HS-27A (cell line): ENCODE data around the gene MALT1.
A peak's percentile ranks its signal among the peaks of the same experiment; 100 is the strongest.
"Not testable (repeated sequence)": the region's sequence is repeated elsewhere in the genome, so short reads cannot be mapped to it uniquely, and the experiment has no call there.

Experiments
- DNase-seq: peaks from one replicate; pipeline ENCODE4 v3.0.0-alpha.2; 2012; ENCODE audit warnings: low read depth, missing footprints

Gene MALT1

GRCh38 chr18:58772161-58772560 is 100.9 kb downstream of the MALT1 start:
- DNase-seq = no peak

DNA sequence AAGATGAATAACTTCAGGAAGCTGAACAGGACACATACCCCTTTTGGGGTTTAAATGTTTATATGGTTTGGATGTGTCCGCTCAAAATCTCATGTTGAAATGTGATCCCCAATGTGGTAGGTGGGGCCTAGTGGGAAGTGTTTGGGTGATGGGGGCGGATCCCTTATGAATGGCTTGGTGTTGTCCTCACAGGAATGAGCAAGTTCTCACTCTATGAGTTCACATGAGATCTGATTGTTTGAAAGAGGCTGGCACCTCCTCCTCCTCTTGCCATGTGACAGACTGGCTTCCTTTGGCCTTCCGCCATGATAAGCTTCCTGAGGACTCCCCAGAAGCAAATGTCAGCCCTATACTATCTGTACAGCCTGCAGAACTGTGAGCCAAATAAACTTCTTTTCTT is 104.8 kb downstream of the MALT1 start:
- DNase-seq = no peak

DNA sequence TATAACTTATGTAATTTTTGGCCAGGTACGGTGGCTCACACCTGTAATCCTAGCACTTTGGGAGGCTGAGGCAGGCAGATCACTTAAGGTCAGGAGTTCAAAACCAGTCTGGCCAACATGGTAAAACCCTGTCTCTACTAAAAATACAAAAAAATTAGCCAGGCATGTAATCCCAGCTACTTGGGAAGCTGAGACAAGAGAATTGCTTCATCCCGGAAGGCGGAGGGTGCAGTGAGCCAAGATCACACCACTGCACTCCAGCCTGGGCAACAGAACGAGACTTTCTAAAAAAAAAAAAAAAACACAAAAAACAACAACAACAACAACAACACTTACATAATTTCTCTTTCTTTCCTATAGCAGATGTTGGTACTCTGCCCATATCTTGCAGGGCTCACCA is 105.3 kb downstream of the MALT1 start:
- not testable (repeated sequence) for DNase-seq

DNA sequence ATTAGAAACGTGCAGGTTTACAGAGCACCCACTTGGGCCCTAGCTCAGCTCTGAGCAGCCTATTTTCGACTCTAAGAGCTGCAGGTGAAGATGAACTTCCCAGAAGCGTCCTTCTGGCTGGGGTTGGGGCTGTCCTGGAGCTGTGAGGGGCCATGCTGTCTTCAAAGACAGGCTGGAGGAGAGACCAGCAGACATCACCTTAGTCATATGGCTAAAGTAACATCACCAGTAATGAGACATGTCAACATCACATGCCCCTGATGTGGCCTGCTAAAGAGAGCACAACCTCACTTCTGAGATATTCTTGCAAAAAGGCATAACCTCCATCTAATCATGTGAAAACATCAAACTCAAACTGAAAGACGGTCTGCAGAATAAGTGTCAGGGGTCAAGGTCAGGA is 106.2 kb downstream of the MALT1 start:
- DNase-seq = no peak

GRCh38 chr18:58779529-58779928 is 108.3 kb downstream of the MALT1 start:
- DNase-seq = no peak

GRCh38 chr18:58780045-58780444 is 108.8 kb downstream of the MALT1 start:
- no peak for DNase-seq

DNA sequence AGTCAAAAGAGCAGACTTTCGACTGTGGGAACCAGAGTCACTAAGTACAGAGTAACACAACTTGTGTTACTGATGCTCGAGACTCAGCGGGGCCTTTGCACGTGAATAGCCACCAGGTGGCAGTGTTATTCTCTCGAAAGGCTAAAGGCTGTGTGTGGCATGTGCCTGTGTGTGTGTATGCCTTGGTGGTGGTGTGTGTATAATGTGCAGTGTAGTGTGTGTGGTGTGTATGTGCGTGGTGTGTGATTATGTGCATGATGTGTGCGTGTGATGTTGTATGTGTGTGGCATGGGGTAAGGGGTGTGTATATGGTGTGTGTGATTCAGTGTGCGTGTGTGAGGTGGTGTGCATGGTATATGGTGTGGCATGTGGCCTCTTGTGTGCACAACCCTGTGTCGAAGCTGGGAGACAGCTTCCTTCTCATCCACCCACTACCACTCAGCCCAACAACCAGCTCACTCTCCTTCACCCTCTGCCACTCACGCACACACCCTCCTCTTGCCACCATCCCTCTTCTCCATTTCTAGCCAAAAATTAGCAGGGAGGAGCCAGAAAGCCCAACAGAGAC is 110.4 kb downstream of the MALT1 start:
- no peak for DNase-seq

DNA sequence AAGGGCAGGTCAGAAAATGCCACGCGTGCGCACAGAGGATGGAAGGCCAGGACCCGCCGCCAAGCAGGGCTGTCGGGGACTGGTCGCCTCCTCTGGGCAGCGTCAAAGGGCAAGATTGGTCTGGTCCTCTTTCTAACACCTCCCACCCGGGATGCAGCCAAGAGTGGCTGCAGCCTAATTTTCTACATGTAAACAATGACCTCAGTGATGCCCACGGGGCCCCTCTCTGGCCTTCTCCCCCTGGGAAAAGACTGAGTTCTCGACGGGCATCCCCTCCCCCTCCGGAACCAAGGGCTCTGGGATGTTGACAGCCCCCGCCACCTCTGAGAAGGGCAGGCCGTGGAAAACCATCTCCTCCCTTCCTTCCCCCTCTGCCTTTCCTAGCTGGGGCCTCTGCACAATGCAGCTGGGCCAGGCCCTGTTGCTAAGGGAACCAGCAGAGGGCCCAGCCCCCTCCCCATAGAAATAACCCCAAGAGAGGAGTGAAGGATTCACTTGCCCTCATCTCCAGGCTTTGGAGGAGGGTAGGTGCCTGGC is 113.4 kb downstream of the MALT1 start:
- no peak for DNase-seq

DNA sequence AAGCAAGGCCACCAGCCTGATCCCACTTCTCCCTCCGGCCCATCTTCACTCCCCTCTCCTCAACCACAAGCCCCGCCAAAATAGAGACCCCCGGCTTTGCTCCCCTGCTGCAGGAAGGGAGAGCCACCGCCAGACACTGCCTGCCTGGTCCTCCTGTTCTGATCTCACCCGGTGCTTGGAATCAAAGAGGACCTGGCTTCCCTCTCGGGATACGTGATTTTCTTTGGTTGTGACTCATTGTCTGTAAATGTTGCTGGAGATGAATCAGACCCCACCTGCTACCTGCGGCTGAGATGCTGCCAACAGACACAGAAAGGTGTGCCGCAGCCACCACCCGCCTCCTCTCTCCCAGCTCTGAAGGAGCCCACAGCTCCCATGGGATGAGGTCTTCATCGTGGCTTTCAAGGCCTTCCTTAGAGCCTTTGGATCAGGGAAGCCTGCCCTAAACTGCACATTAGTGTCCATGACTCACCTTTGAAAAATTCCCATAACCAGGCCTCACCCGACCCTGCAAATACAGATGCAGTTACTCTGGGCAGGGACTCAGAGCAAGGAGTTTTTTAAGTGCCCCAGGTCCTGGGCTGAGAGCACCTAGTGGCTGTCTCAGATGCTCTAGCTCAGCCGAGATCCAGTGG is 114.0 kb downstream of the MALT1 start:
- DNase-seq = peak; percentile 87

- DNase-seq = no peak
Observed at GRCh38 chr18:58785870-58786269, 114.6 kb downstream of the MALT1 start.

DNA sequence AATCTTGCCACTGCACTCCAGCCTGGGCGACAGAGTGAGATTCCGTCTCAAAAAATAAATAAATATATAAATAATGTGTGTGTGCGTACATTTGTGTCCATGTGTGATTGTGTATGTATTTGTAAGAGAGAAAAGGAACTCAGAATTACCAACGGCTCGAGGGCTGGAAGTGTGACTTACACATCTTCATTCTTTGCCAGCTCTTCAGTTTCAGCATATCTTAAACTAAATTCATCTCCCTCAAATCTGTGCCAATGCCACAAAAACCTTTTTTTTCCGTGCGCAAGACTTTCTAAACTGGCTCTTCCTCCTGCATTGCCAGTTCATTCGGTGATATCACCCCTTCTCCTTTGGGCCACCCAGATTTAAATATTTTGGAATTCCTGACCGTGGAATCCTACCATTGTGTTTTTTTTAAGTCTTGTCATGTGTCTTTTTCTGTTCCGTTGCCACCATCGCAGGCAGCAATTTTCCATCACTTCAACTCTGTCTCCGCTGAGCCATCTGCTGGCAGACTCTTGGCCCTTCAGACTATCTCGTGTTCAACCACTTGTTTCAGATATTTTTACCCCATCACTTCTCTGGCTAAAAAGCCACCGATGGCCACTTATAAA is 116.4 kb downstream of the MALT1 start:
- DNase-seq = no peak

- no peak for DNase-seq
Observed at GRCh38 chr18:58788470-58788869, 117.2 kb downstream of the MALT1 start.

GRCh38 chr18:58788971-58789875 is 118.0 kb downstream of the MALT1 start:
- DNase-seq = no peak

DNA sequence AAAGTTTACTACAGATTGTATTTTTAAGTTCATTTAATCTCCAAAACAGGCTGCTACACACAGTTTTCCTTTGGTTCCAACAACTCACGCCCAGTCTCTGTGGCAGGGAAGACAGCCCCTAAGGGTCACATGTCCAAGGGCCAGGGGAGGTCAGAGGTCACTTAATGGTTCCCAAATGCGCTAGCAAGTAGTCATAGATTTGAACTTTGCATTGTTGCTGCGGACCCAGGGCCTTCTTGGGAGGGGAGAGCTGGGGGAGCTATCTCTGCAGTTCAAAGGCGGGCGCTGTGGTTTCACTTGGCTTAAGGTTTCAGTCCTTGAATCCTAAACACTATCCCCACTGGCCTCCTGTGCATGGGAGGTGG is 118.6 kb downstream of the MALT1 start:
- DNase-seq = no peak

DNA sequence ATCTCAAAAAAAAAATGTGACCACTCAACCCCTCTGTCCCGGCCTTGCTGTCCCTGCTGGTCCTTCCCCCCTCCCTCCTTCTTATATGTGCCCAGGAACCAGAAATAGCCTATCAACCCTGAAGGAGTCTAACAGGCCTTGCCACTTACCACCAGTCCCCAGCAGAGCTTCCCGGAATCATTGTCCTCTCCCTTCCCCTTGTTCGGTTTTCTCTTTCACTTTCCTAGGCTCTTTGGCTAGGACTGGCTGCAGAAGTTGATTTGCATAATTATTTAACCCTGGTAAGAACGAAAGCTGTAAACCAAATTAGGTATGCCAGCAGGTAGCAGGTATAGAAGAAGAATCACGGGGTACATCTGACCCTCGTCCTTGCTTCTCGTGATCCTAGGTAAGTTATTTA is 120.8 kb downstream of the MALT1 start:
- DNase-seq = no peak

GRCh38 chr18:58793361-58793760 is 122.1 kb downstream of the MALT1 start:
- DNase-seq = no peak

DNA sequence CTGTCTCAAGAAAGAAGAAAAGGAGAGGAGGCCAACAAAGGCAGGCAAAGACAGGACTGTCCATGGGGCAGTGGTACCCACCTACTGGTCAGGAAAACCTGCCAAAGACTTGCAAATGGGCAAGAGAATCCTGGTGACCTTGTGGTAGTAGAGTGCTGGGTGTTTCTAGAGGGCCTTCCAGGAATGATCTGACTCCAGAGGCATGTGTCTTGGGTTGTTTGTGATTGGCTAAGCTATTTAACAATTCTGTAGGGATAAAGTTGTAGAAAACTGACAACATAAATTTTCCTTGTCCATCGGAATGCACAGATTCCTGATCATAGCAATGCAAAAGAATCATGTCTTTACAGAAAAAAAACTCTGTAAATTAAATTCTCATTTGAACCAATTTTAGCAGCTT is 125.0 kb downstream of the MALT1 start:
- no peak for DNase-seq

DNA sequence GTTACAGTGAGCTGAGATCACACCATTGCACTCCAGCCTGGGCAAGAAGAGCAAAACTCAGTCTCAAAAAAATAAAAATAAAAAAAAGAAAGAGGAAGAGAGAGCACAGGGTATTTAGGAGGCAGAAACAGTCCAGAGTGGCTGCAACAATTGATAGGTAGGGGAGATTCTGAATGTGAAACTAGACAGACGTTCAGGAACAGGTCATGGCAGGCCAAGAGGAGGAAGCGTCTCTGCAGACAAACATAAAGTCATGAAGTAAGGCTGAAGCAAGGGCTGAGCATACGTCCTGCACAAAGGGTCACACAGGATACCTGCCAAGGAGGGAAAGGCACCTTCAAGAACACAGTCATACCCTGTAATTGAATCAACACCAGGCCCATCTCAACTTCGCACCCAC is 129.3 kb downstream of the MALT1 start:
- no peak for DNase-seq

DNA sequence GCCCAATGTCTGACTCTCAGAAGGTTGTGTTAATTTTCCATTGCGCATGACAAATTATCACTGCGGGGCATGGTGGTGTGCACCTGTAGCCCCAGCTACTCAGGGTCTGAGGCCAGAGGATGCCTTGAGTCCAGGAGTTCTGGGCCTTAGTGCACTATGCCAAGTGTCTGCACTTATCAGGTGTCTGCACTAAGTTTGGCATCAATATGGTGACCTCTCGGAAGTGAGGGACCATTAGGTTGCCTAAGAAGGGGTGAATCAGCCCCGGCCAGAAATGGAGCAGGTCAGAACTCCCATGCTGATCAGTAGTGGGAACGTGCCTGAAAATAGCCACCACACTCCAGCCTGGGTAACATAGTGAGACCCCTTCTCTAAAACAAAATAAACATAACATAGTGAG is 131.7 kb downstream of the MALT1 start:
- DNase-seq = no peak

GRCh38 chr18:58803978-58804377 is 132.7 kb downstream of the MALT1 start:
- no peak for DNase-seq
